Dedifferentiated amniotic fluid mesenchymal stem cell (primary cell): ENCODE measurements around the gene ALK.
A peak's percentile ranks its signal among the peaks of the same experiment; 100 is the strongest.
"Not testable (repeated sequence)": the region's sequence is repeated elsewhere in the genome, so short reads cannot be mapped to it uniquely, and the experiment has no call there.

Experiments used
- DNase-seq: peaks from one replicate; pipeline ENCODE4 v3.0.0-alpha.2; 2016; ENCODE audit errors: extremely low spot score

ALK gene

DNA sequence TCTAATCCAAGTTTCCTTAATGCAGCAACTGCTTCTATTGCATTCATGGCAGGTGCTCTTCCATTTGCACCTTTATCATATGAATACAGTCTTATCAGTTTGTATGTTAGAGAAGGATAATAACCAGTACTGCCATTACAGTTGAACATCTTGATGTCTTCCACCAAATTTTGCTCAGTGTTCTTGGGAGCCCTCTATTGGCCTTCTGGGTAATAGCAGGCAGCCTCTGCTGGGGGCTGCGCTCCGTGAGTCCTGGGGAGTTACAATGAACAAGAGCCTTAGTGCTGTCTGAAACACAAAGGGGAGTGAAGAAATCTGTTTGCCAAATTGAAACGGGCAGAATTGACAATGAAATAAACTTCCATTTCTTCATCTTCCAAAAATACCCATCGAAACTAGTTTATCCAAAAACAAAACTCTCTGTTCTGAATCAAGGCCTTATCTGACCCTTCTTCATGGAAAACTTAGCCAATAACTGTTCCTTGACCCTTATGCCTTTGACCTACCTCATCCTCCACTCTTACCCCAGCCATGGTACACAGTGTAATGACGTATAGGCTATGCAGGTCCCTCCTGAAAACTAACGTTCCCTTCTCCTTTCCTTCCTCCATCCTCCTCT lies 79.9 kb downstream of the ALK start:
- DNase-seq = peak; percentile 45

DNA sequence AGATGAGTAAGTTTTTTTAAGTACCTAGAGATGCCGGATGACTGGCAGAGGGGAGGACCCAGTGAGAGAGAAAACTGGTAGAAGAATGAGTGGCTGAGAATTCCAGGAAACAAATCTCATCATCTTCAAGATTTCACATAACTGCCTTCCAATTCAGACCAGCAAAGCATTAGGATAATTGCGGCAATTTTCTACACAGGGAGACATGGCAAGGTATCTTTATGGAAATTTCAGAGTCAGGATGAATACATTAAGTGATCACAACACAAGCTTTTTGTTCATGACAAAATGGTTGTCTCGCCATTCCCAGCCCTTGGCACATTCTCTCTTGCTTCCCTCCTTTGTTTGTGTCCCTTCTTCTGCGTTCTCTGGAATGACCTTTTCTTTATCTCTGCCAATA lies 82.1 kb downstream of the ALK start:
- DNase-seq = no peak

DNA sequence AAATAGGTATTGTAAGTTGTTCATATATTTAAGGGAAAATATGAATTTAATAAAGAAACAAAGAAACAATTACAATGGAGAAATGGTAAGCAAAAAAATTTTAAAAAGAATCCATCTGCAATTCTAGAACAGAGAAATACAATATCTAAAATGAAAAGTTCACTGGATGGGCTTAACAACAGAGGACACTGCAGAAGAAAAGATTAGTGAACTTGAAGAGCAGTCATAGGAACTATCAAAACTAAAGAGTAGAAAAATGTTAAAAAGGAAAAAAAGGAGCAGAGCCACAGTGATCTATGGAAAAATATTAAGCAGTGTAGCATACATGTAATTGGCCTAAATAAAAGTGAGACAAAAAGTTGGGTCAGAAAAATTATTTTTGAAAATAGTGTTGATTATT lies 83.5 kb downstream of the ALK start:
- no peak for DNase-seq

DNA sequence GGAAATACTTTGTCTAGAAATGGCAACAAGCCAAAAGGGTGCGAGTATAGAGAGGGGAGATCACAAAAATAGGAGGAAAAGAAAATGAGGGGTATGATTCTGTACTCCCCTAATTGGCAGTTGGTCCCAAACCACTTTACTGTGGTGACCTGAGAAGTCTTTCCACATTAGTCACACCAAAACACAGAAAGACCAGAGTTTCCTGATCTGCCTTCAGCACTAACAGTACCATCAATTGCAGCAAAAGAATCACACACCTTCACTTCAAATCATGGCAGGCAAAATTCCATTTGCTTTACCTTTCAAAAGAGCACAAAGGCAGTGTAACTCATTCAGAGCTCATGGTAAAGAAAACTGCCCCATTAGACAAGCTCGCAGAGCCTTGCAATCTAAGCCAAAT lies 86.8 kb downstream of the ALK start:
- no peak for DNase-seq

DNA sequence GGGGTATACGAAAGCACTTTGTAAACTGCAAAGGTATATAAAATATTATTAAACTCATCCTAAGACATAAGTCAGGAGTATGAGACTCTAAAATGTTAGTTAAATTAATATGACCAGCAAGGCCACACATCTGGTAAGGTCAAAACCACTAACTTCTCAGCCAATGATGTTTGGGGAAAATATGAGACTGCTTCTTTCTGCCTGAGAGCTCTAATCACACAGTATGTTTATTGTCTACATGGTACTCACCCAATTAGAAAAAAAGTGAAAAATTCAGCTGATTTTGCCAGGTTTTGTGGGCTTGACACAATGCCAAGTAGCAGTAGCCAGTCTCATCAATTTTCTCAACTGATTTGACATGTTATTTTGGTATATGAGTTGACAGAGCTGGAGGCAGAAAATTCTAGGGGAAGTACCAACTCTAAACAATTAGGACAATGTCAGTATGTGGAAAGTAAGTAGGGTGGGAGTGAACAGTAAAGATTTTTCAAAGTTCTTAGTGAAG lies 87.3 kb downstream of the ALK start:
- DNase-seq = no peak

DNA sequence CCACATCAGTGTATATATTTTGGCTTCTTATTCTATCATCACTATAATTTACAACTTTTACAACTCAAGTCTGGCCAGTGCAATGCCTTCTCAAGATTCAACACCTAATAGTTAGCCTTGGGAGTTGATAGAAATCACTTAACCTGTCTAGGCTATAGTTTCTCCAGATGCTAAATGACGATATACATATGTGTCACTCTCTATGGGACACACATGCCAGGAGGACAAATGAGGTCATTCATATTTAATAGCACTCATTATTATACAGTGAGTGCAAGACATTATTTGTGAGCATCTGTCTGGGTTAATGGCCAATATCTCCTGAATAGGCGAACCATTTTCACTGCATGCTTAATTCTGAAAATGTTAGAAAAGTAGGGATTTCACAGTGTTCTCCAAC lies 89.8 kb downstream of the ALK start:
- DNase-seq = no peak

DNA sequence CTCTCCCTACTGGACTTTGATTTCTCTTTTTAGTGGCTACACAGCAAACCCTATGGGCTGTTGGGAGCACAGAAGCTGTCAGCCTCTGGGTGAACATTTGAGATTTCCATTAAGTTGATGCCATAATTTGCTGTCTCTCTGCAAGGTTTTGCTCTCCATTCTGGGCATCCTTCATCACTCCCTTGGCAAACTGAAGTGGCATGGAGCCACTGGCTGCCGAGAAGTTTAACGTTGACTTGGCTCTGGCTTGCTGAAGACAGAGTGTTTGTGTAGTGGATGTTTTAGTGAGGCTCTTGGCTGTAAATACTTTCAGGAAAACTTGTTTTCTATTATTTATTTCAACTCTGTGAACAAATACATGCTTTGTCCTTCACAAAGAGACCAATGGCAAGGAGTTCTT lies 91.5 kb downstream of the ALK start:
- DNase-seq = no peak

DNA sequence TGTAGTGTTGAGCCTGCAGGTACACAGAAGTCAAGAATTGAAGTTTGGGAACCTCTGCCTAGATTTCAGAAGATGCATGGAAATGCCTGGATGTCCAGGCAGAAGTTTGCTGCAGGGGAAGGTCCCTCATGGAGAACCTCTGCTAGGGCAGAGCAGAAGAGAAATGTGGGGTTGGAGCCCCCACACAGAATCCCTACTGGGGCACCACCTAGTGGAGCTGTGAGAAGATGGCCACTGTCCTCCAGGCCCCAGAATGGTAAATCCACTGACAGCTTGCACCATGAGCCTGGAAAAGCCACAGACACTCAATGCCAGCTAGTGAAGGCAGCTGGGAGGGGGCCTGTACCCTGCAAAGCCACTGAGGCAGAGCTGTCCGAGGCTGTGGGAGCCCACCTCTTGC lies 97.2 kb downstream of the ALK start:
- not testable (repeated sequence) for DNase-seq

DNA sequence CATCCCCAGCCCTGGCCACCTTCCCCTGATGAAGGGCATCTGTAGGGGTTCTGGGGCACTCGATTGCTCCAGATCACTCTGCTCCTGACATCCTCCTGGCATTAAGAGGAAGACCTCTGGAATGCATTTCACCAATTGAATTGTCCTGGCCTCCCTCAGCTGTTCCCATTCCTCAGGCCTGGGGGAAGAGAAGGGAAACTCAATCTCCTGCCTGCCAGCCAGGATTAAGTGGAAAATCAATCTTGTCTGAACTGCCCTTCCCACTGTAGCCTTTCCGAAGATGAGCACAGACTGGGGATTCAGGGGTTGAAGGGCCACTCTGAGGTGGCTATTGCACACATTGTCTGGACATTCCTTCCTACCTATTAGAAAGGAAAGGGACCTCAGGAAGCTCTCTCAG lies 99.8 kb downstream of the ALK start:
- DNase-seq = no peak

DNA sequence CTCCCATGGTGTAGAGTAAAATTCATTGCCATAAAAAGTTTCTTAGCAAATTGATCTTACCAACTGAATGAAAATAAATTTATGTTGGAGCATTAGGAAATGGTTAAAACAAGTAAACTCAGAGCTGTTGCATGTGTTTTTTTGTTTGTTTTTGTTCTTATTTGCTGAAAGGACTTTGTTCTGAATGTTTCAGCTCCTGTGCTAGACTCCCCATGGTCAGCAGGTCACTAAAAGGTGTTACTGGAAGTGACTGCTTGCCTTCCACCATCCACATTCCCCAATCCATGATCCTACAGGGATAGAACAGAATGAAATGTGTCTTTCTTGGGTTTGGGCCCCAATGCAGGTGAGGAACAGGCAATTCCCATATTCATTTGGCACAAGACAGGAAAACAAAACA lies 101.8 kb downstream of the ALK start:
- DNase-seq = no peak

DNA sequence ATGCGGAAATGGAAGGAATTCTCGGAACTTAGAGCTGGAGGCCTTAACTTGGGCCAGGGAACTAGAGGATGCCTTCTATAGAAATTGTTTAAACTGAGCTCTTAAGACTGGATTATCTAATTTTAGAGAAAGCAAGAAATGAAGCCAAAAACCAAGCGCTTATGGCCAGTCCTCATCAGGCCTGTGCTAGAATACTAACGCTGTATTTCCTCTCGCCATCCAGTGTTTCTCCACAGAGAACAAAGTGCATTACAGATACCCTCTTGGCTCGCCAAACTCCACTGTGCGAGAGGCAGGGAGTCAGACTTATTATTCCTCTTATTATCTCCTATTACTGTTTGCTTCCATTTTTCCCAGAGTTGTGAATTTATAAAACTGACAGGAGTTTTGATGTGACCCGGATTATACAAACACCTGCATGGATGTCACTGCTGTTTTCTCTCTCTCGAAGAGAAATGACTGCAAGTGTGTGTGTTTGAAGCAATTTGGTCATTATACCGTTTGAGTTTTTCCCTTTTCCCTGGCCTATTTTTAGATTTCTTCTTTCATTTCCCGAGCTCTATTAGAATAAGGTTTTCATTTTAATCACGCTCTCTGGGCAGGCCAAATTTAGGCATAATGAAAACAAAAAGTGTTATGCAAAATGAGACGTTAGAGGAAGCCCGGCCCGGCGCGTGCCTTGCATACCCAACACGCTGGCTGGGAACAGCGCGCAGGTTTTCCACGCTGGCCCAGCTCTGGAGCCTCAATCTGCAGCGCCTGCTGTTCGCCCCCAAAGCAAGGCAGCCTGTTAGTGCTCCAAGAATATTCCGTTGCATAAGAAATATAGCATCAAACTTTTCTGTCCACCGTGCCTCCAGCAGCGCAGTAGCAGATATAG lies 103.3 kb downstream of the ALK start:
- no peak for DNase-seq

DNA sequence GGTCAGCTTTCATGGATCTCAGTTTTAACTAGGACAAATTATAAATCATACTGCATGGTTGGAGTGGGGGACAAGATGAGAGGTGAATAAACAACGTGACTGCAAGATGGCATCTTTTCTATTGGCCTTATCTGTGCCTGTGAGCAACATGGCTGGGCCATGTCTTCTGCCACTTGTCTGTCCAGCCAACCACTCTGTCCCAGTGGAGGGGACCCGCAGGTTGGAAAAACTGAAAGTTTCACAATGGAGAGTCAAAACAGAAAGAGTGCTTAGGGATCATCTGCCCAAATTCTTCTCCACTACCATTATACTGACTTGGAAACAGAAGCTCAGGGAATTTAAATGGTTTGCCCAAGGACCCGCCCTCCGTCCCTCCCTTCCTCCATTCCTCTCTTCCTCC lies 104.1 kb downstream of the ALK start:
- DNase-seq = no peak

DNA sequence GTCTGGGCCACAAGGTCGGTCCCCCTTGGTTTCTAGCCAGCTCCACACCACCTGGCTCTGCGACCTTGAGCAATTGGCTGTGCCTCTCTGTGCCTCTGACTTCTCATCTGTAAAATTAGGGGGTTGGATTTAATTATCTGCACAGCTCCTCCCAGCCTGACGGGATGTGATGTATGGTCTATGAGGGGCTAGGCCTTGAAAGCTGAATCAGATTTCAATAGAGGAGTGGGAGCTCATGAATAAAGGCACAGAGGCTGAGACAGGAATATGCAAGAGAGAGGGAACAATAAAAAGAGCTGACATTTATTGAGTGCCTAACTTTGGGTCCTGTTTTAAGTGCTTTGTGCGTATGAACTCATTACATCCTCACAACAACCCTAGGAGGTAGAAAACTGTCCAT lies 104.7 kb downstream of the ALK start:
- no peak for DNase-seq

DNA sequence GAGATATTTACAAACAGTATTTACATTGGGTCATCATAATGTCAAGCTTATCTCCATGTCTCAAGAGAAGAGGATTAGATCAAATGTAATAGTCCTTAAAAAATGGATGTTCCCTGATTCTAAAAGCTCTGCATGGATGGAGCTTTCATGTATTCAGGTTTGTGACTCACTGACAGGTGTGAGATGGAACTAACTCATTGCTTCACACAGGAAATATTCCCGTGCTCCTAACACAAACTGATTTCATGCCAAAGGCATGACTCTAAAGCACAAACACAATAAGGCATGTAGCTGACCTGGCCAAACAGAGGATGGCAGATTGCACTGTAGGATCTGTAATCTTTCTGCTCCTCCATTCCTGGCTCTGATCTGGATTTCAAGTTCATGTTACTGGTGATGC lies 110.0 kb downstream of the ALK start:
- no peak for DNase-seq

DNA sequence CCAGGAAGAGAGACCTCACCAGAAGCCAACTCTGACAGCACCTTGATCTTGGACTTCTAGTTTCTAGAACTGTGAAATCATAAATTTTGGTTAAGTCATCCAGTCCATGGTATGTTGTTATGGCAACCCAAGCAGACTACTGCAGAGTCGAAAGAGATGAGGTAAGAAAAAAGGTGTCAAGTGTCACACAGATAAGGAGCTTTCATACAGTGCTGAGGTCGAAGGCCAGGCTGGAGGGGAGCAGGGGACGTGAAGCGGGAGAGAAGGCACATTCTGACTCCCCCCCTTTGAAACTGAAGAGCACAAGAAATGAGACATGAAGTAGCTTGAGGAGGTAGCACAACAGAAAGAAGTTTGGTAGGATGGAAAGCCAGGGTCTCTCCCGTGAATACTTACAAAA lies 110.4 kb downstream of the ALK start:
- no peak for DNase-seq

DNA sequence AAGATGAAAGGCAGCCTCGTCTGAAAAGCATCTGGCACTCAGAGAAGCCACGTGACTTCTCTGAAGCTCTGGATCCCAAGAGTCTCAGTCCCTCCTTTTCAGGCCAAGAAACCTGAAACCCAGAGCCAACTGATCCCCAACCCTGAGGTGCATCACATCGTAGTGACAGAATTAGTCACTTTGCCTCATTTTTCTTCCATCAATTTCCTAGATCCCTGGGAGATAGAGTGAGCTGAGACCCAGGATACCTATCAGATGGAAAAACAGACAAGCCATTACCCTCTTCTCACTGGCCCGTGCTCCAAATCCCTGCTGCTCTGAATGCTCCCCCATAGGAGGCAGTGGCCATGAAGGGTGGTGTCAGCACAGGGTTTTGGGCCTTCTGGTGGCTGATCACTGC lies 113.1 kb downstream of the ALK start:
- DNase-seq = no peak

DNA sequence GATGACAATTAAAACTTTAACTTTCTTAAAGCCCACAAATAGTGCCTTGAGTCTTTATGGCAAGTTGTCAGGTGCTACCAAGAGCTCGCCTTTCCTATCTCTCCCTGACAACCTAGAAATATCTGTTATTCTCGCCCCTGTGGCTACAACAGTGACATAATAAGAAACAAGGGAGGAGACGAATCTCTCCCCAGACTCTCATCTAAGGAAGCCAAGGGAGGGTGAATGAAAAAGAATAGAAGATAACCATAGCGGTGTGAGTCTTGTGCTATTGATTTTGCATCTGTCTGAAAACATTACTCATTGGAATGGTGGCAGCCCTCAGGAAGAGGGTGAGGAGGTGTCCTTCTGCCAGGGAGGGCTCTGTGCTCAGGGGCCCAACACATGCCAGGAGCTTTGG lies 114.3 kb downstream of the ALK start:
- DNase-seq = no peak

DNA sequence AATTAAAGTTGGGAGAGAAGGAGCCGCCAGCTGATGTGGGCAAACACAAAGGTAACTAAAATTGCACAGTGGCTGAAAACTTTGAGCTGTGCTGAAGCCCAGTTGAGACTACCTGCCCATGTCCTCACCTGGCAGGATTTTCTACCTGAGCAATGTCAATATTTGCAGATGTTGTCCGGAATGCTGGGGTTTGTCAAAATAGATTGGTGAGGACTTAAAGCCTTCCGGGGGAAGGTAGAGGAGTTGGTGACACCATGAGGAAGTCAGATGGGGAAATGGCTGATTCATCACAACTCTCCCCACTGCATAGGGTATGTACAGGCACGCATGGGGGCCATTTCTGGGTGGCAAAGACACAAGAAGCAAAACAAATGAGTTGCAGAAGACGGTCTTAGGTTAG lies 114.9 kb downstream of the ALK start:
- DNase-seq = no peak

DNA sequence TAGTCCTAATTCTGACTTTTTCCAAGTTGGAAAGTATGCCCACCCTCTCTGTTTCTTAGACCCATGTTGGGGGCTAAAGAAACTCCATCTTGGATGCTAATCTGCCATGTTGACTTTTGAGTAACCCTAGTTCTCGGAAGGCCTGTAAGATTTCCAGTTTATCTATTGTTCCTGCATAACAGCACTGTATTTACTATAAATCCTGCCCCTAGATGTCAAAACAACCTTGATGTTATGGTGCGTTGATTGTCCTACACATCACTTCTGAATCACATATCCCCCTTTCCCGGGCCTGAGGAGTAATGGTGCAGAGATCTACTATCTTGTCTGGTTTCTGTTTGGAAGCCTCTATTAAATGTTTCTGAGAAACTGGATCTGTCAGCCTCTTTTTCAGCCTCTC lies 116.7 kb downstream of the ALK start:
- DNase-seq = no peak

DNA sequence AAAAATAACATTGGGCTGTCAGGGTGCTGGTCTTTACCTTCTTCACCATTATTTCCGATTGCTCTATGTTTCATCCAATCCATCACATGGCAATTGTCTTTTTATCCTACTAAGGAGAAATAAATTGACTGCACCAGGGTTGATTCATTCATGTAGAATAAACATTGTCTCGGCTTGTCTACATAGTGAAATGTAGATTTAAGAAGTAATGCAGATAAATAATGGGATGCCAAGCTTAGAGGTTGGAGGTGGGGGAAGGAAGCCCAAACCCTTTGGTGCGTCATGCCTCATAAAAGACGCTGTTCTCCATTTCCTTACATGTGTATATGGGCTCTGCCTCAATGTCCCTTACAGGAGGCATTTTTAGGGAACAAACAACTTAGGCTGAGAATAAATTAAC lies 117.8 kb downstream of the ALK start:
- DNase-seq = no peak

DNA sequence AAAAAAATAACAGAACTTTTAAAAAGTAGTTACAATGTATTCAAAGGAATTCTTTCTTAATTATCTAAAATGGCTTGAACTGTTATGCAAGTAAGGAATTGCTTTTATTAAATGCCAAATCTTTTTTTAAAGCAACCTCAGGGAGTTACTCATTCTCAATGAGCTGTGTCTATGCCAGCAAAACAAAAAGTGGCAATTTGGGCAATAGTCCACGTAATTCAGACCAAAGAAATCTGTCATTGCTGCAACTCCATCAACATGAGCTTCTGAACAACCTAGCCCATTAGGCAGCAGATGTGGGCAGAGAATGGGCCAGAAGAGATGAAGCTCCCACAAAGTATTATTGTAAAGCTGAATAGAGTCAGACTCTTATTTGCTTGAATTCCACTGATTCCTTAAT lies 118.4 kb downstream of the ALK start:
- DNase-seq = no peak

DNA sequence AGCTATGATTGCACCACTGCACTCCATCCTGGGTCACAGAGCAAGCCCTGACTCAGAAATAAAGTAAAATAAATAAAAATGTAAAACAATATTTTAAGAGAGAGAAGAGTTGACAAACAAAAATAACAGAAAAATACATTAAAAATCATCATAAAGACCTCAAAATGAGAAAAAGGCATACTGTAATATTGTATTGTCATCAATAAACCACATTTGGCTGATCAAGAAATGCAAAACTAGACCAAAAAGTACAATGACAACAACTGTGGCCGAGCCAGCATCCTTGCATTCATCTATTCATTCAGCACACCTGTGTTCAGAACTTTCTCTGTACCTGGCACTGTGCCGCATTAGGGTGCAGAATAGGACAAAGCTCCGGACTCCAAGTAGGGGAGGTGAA lies 121.8 kb downstream of the ALK start:
- no peak for DNase-seq

DNA sequence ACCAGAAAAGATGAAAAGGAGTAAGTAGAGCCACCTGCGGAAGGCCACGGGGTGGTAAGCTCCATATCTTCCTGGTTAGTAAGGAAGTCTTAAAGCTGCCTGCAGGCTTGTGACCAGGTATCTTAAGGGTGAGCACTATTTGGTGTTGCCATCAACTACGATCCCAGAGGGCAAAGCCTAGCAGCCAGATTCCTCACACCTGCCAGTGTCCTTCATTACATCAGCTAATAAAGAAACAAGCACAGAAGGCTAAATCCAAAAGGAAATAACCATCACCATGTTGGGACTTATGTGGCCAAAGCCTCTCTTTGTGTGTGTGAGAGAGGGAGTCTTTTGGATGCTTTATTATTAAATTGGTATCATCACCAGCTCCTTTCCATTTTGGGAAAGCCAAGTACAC lies 123.5 kb downstream of the ALK start:
- DNase-seq = no peak

DNA sequence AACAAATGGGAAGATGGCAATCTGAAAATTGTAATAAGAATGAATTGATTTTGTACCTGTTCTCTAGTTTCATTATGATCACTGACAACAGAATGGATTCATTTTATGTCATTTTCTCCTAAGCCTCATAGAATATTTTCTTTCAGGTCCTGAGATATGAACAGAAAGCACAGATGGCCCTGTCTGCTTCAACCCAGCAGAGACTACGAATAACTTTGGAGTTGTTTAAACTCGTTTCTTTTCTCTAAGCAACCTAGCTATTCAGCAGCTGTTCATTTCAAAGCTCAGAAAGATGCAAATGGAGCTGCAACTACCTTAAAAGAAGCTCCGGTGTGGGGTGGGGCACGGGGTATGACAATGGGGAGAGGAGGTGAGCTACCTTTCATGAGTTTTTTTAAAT lies 124.9 kb downstream of the ALK start:
- DNase-seq = no peak
